IPS DF 4.7 (cell line): ENCODE data around the gene SPCS3.
"Not testable (repeated sequence)": the region's sequence is repeated elsewhere in the genome, so short reads cannot be mapped to it uniquely, and the experiment has no call there.

Experiments
- DNase-seq: peaks from one replicate; pipeline ENCODE4 v3.0.0-alpha.2; 2013; ENCODE audit warnings: low spot score; ENCODE audit errors: extremely low read depth

The SPCS3 gene

DNA sequence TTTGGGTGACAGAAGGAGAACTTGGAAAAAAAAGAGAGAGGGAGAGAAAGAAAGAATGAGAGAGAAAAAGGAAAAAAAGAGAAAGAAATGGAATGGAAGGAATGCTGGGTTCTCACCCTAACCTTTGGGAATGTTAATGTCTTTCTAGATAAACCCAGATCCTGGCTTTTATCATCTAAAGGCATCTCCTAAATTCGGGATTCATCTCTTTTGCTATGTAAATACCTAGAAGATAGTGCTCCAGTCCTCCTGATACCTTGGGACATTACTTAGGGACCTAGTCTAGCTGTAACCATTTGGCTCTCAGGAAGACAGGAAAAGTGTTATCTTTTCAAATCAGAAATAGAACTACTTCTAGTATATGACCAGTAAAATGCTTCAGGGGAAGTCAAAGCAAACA lies 15.8 kb upstream of the SPCS3 start:
- no peak for DNase-seq

DNA sequence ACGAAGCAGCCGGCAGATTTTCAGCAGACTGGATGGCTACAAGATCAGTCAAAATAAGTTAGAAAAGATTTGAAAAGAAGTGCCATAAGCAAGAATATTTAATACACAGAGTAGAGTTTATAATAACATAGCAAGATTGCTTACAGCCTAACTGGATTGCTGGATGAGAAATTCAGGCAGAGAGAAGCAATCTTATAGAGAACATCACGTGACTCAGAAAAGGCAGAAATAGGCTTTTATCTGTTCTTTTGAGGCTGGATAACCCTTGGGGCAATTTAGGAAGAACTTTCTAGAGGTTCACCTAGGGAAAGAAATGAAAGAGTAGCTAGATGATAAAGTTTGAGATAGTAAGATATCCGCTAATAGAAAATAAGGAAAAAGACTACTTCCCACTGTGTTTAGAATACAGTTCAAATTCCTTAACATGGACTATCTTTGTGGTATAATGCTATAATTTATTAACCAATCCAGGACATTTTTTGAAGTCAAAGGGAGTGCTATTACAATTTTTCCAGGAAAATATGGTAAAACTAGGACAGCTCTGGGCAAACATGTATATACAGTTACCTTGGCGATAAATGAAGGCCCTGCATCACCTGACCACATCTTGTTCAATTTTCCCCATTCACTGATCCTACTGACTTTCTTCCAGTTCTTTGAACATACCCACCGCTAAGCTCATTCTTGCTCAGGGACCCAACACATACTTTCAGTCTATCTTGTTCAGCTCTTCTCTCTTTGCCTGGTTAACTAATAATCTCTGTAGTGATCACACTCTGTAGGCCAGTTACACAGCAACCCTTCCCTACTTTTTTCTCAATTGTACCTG lies 12.7 kb upstream of the SPCS3 start:
- no peak for DNase-seq

DNA sequence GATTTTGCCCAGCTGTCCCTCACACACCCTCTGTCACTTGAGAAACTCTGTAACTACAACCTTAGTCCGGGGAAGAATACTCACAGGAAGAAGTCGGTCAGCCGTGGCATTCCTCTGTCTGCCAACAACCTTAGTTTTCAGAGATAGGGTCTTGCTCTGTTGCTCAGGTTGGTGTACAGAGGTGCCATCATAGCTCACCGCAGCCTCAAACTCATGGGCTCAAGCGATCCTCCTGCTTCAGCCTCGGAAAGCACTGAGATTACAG lies 12.2 kb upstream of the SPCS3 start:
- no peak for DNase-seq

- DNase-seq = no peak
Observed at GRCh38 chr4:176308441-176308840, 11.3 kb upstream of the SPCS3 start.

DNA sequence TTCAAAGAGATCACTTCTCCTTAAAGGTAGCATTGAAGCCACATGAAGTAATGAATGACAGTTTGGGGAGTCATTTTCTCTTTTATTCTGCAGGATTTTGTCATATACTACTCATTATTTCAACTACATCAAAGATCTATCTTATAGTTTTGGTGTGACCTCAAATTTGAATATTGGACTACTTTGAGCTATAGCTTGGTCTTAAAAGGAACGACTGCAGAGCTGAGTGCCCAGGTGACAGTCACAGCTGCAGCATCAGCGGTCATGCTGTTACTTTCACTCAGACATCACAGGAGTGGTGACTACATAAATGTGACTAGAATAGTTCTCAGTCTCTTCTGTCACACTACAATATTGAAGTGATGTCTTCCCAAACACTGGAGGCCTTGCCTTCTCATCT lies 10.7 kb upstream of the SPCS3 start:
- DNase-seq = no peak

GRCh38 chr4:176309772-176310171 lies 10.0 kb upstream of the SPCS3 start:
- no peak for DNase-seq

DNA sequence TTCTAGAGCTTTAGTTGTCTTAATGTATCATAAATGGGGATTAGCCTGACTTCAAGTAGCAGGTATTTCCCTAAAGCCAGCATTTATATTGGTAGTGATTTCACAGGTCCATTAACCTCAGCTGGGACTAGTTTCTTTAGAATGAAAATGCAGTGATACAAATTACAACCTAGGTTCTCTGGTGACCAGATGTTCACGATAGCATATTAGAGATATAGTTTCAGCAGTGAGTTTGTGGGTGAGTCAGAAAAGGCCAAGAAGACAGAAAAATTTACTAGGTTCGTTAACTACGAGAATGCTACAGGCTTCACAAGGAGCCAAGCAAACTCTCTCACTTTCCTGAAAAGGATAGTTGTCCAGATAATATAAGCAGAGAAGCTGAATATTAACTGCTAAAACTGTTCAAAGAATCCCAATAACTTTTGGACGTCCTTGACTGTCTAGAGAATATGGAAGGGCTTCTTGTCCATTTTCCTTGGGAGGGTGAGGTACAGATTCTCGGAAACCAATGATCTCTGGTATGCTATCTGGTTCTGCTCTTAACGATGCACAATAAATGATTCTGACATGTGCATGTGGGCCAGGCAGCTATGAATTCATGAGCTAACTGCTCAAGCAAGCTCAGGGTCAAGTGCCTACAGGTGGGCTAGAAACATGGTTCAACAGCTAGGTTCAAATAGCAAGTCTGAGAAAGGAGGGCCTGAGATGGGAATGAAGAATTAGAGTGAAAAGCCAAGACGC lies 6.0 kb upstream of the SPCS3 start:
- no peak for DNase-seq

DNA sequence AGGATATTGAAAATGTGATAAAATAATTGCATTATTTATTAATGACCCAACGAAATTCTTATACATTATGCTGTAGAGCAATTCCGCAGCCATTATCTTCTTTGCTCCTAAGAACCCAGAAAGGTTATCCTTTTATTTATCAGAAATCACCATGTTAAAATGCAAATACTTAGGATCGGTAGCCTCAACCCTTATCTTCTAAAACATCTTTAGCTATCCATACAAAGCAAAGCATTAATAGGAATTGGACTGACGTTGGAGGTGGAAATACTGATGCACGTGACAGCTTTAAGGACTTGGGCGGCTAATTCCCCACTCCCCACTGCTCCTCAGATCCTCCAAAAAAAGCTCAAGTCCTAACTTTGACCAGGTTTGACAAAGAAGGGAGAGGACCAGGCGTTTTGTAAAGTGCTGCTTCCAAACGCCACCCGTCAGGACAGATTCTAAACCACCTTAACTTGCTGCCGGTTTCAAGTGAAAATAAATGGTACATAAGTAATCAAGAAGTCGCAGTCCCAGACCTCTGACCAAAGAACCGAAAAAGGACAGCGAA lies 539 bp upstream of the SPCS3 start:
- DNase-seq = no peak

- DNase-seq = no peak
Observed at GRCh38 chr4:176320340-176320975, 692 bp downstream of the SPCS3 start.

DNA sequence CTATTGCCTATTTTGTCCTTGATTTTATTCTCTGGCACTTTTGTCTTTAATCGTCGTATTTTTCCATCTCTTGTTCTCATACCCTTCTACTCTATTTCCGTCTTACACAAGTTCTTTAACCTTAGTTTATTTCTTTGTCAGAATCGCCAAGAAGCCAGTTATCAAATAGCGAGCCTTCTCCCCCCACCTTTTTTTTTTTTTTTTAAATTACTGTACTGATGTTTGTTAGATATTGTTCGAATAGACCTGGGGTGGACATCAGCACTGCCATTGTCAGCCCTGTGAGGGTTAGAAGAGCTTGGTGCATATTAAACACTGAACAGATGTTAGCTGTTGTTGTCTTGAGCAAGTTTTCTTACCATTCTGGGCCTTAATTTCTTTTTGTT lies 1.2 kb downstream of the SPCS3 start:
- no peak for DNase-seq

DNA sequence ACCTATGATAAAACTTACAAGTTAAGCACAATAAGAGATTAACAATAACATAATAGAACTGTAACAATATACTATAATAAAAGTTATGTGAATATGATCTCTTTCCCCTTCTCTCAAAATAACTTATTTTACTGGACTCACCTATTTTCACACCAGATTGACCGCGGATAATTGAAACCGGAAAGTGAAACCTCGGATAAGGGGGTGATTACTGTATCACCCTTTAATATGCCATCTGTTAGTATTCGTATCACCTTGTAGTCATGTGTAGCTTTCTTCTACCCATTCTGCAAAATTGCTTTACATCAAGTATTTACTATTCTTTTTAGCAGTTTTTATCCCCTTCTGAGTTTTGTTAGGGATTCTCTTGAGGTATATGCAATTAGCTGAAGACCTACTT lies 1.8 kb downstream of the SPCS3 start:
- no peak for DNase-seq

GRCh38 chr4:176323511-176324160 lies 3.9 kb downstream of the SPCS3 start:
- no peak for DNase-seq

DNA sequence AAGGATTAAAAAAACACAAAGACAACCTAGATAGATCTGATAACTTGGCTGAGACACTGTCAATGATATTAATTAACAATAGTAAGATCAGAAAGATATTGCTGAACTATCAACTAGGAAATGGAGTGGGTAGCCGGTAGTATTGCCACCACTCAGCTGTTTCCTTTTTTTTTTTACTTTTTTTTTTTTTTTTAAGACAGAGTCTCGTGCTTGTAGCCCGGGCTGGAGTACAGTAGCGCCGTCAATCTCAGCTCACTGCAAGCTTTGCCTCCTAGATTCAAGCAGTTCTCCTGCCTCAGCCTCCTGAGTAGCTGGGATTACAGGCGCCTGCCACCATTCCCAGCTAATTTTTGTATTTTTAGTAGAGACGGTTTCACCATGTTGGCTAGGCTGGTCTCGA lies 5.1 kb downstream of the SPCS3 start:
- not testable (repeated sequence) for DNase-seq

DNA sequence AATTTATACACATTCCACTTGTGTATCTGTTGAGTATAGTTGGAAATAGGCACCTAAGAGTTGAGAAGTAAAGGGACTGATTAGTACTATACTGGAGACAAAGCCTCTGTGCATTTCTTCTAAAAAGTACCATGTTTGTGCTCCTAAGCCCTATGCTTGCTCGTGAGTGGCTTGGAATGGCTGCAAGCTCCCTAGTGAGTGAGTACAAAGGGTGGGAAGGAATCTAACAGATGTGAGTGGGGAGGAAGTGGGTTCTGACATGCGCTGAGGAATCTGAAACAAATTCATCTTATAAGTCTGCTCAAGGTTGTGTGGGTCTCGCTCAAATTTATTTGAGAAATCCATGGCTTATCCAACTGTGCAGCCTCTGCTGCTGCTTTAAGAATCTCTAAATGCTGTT lies 13.3 kb downstream of the SPCS3 start:
- DNase-seq = no peak

DNA sequence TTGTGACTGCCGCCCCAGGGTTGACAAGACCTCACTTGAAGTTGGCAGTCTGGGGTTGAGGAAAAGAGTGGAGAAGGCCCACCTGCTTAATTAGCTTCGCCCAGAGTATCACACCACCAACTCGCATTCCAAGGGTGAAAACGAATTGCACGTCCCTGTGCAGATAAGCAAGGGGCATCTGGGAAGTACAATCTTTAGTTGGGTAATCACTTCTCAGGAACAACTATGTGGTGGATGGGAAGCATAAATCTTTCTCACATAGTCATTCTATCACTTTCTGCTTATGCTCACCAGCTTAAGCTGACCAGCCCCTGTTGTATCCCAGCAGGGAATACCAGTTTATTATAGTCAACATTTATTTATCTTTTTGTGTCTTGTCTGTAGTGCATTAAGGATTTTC lies 14.3 kb downstream of the SPCS3 start:
- DNase-seq = no peak

DNA sequence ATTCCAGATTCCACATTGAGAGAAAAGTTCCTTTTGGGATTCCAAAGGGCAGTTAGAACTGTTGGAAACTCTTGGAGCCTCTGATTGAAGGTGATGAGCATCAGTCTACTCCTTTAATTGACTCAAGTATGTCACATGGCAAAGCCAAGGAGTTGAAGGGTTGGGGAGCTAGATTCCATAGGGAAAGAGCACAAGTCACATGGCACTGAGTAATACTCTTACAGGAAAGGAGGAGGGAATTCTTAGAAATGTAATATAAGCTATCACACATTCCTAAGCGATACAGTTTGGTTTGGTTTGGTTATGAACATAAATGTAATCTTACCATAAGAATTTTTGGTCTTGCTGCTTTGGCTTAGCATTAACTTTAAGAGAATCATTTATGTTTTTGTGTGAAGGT lies 15.7 kb downstream of the SPCS3 start:
- DNase-seq = no peak

- no peak for DNase-seq
Observed at GRCh38 chr4:176339936-176340761, 20.4 kb downstream of the SPCS3 start.

GRCh38 chr4:176340871-176341685 lies 21.3 kb downstream of the SPCS3 start:
- DNase-seq = no peak

GRCh38 chr4:176342384-176342783 lies 22.6 kb downstream of the SPCS3 start:
- DNase-seq = no peak

- DNase-seq = no peak
Observed at GRCh38 chr4:176343286-176343685, 23.5 kb downstream of the SPCS3 start.
